Stimulated activated CD4-positive, alpha-beta T cell treated with anti-CD3 and anti-CD28 coated beads, TNF-alpha, amount 100 ng/mL, for 4 hours (primary cell): Measurements from ENCODE around the gene COL13A1.

Experiments used
- DNase-seq, 3 experiments: peaks; one replicate each; pipeline ENCODE4 v3.0.0-alpha.2; 2020; ENCODE audit warnings: low read depth in 3 of 3

Gene COL13A1

GRCh38 chr10:69944761-69945160 is 143.1 kb downstream of the COL13A1 start:
- DNase-seq, result no peak

- DNase-seq, result no peak
Measured at GRCh38 chr10:69948261-69948660, 146.6 kb downstream of the COL13A1 start.

GRCh38 chr10:69949770-69950169 is 148.1 kb downstream of the COL13A1 start:
- no peak for DNase-seq

- DNase-seq, result no peak
Measured at GRCh38 chr10:69951658-69952057, 150.0 kb downstream of the COL13A1 start.

GRCh38 chr10:69952069-69952800 is 150.5 kb downstream of the COL13A1 start:
- no peak for DNase-seq

- DNase-seq, result no peak
Measured at GRCh38 chr10:69952821-69953221, 151.1 kb downstream of the COL13A1 start.

GRCh38 chr10:69953851-69954250 is 152.1 kb downstream of the COL13A1 start:
- DNase-seq, result no peak

- no peak for DNase-seq
Measured at GRCh38 chr10:69955211-69955805, 153.6 kb downstream of the COL13A1 start.

- no peak for DNase-seq
Measured at GRCh38 chr10:69955897-69956740, 154.4 kb downstream of the COL13A1 start.

- no peak for DNase-seq
Measured at GRCh38 chr10:69956741-69957230, 155.1 kb downstream of the COL13A1 start.

- DNase-seq, result no peak
Measured at GRCh38 chr10:69957241-69957885, 155.7 kb downstream of the COL13A1 start.

GRCh38 chr10:69957886-69958555 is 156.3 kb downstream of the COL13A1 start:
- DNase-seq, result no peak

GRCh38 chr10:69958556-69958902 is 156.8 kb downstream of the COL13A1 start:
- DNase-seq, result no peak

- no peak for DNase-seq
Measured at GRCh38 chr10:69959911-69960310, 158.2 kb downstream of the COL13A1 start.

- DNase-seq, result no peak
Measured at GRCh38 chr10:69960606-69960987, 158.9 kb downstream of the COL13A1 start.

- no peak for DNase-seq
Measured at GRCh38 chr10:69960988-69961880, 159.5 kb downstream of the COL13A1 start.

- DNase-seq, result no peak
Measured at GRCh38 chr10:69961881-69962745, 160.4 kb downstream of the COL13A1 start.

- no peak for DNase-seq
Measured at GRCh38 chr10:69962746-69963135, 161.0 kb downstream of the COL13A1 start.

GRCh38 chr10:69963178-69963834 is 161.6 kb downstream of the COL13A1 start:
- DNase-seq, result no peak
